H9 (cell line): ENCODE data around the gene CPT1A. TPM values are rescaled to one million over a fixed set of nuclear protein-coding genes. Genes with fewer than 3 reads are reported as not detected.

Experiments used
- DNase-seq: peaks from one replicate; pipeline ENCODE4 v3.0.0-alpha.2; 2017
- H2AFZ ChIP-seq: one replicate; pipeline ENCODE4 v1.6.1; 2013; ENCODE audit warnings: mild to moderate bottlenecking, low read length, control low read depth, moderate library complexity
- H2AK5ac ChIP-seq: 2 replicates; pipeline ENCODE4 v1.6.1; 2013; ENCODE audit warnings: low read length, control low read depth, mixed read lengths; ENCODE audit not compliant: insufficient read length
- H2BK120ac ChIP-seq: one replicate; pipeline ENCODE4 v1.6.1; 2013; ENCODE audit warnings: low read depth, mild to moderate bottlenecking, low read length, control low read depth, inconsistent platforms; ENCODE audit not compliant: poor library complexity, severe bottlenecking
- H2BK12ac ChIP-seq: 2 replicates; pipeline ENCODE4 v1.6.1; 2013; ENCODE audit warnings: low read length, control low read depth, mixed read lengths, low read depth; ENCODE audit not compliant: insufficient read length
- H2BK15ac ChIP-seq: 2 replicates; pipeline ENCODE4 v1.6.1; 2013; ENCODE audit warnings: low read depth, low read length, control low read depth
- H2BK20ac ChIP-seq: one replicate; pipeline ENCODE4 v1.6.1; 2013; ENCODE audit warnings: low read depth, mild to moderate bottlenecking, low read length, control low read depth, inconsistent platforms; ENCODE audit not compliant: poor library complexity, severe bottlenecking
- H2BK5ac ChIP-seq: 2 replicates; pipeline ENCODE4 v1.6.1; 2013; ENCODE audit warnings: low read length, control low read depth, mixed read lengths; ENCODE audit not compliant: insufficient read length
- H3K14ac ChIP-seq: 2 replicates; pipeline ENCODE4 v1.6.1; 2013; ENCODE audit warnings: low read length, control low read depth; ENCODE audit not compliant: insufficient read depth
- H3K18ac ChIP-seq: 2 replicates; pipeline ENCODE4 v1.6.1; 2013; ENCODE audit warnings: low read depth, mild to moderate bottlenecking, mixed read lengths, low read length, control low read depth; ENCODE audit not compliant: insufficient read length
- H3K23ac ChIP-seq: 2 replicates; pipeline ENCODE4 v1.6.1; 2013; ENCODE audit warnings: low read length, control low read depth, mixed read lengths, low read depth; ENCODE audit not compliant: insufficient read length
- H3K23me2 ChIP-seq: 2 replicates; pipeline ENCODE4 v1.6.1; 2013; ENCODE audit warnings: low read depth, mild to moderate bottlenecking, mixed read lengths, low read length, control low read depth; ENCODE audit not compliant: insufficient read length, poor library complexity, severe bottlenecking
- H3K27ac ChIP-seq: 2 replicates; pipeline ENCODE4 v1.5.1; 2013; ENCODE audit warnings: low read length, control low read depth, mixed read lengths, low read depth; ENCODE audit not compliant: insufficient read length
- H3K27me3 ChIP-seq: 2 replicates; pipeline ENCODE4 v1.6.1; 2013; ENCODE audit warnings: low read length, control low read depth, inconsistent platforms; ENCODE audit not compliant: insufficient read depth
- H3K4ac ChIP-seq: 2 replicates; pipeline ENCODE4 v1.6.1; 2013; ENCODE audit warnings: low read depth, mild to moderate bottlenecking, control low read depth, inconsistent platforms, low read length, moderate library complexity
- H3K4me1 ChIP-seq: 2 replicates; pipeline ENCODE4 v1.6.1; 2013; ENCODE audit warnings: low read length, control low read depth, inconsistent platforms; ENCODE audit not compliant: insufficient read depth
- H3K4me2 ChIP-seq: 2 replicates; pipeline ENCODE4 v1.6.1; 2013; ENCODE audit warnings: low read length, control low read depth, mixed read lengths; ENCODE audit not compliant: insufficient read length, insufficient read depth
- H3K56ac ChIP-seq: 2 replicates; pipeline ENCODE4 v1.6.1; 2013; ENCODE audit warnings: low read depth, mild to moderate bottlenecking, mixed read lengths, low read length, control low read depth; ENCODE audit not compliant: insufficient read length
- H3K79me1 ChIP-seq: 2 replicates; pipeline ENCODE4 v1.6.1; 2013; ENCODE audit warnings: low read depth, mild to moderate bottlenecking, moderate library complexity, low read length, control low read depth, inconsistent platforms; ENCODE audit not compliant: insufficient read depth, poor library complexity, severe bottlenecking
- H3K79me2 ChIP-seq: 2 replicates; pipeline ENCODE4 v1.6.1; 2013; ENCODE audit warnings: low read length, control low read depth, inconsistent platforms; ENCODE audit not compliant: insufficient read depth
- H3K9ac ChIP-seq: 2 replicates; pipeline ENCODE4 v1.6.1; 2013; ENCODE audit warnings: low read length, control low read depth, mixed read lengths; ENCODE audit not compliant: insufficient read length; ENCODE audit errors: extremely low read depth
- H3K9me3 ChIP-seq: one replicate; pipeline ENCODE4 v1.6.1; 2013; ENCODE audit warnings: low read depth, low read length, inconsistent platforms; ENCODE audit not compliant: control insufficient read depth
- H3T11ph ChIP-seq: one replicate; pipeline ENCODE4 v1.6.1; 2013; ENCODE audit warnings: mild to moderate bottlenecking, low read length, control low read depth, inconsistent platforms
- H4K20me1 ChIP-seq: one replicate; pipeline ENCODE4 v1.6.1; 2013; ENCODE audit not compliant: control insufficient read depth, insufficient read length, insufficient read depth
- H4K5ac ChIP-seq: 2 replicates; pipeline ENCODE4 v1.6.1; 2013; ENCODE audit warnings: low read depth, mild to moderate bottlenecking, mixed read lengths, low read length, control low read depth; ENCODE audit not compliant: insufficient read length
- H4K8ac ChIP-seq: replicated peaks from 2 replicates; pipeline ENCODE4 v1.6.1; 2013; ENCODE audit warnings: low read length, control low read depth, mixed read lengths, low read depth; ENCODE audit not compliant: insufficient read length
- H4K91ac ChIP-seq: 2 replicates; pipeline ENCODE4 v1.6.1; 2013; ENCODE audit warnings: low read depth, mild to moderate bottlenecking, moderate library complexity, mixed read lengths, low read length, control low read depth; ENCODE audit not compliant: insufficient read length
- H3K27ac Mint-ChIP-seq, 3 experiments: 2 replicates in 2 of 3; 3 replicates in 1 of 3; pipeline ENCODE4 v1.8.0; 2020 to 2021; ENCODE audit warnings: mixed read lengths in 3 of 3, mild to moderate bottlenecking in 1 of 3, moderate library complexity in 1 of 3
- H3K27me3 Mint-ChIP-seq: 2 replicates; pipeline ENCODE4 v1.8.0; 2021; ENCODE audit warnings: low read depth, mild to moderate bottlenecking, moderate library complexity, mixed read lengths
- H3K36me3 Mint-ChIP-seq, 3 experiments: 2 replicates in 2 of 3; 3 replicates in 1 of 3; pipeline ENCODE4 v1.8.0; 2020 to 2021; ENCODE audit warnings: low read depth in 3 of 3, mixed read lengths in 3 of 3; ENCODE audit not compliant: insufficient read depth in 1 of 3
- H3K4me1 Mint-ChIP-seq, 2 experiments: 2 replicates each; pipeline ENCODE4 v1.8.0; 2020; ENCODE audit warnings: mixed read lengths in 2 of 2
- H3K4me3 Mint-ChIP-seq, 2 experiments: 2 replicates in 1 of 2; 3 replicates in 1 of 2; pipeline ENCODE4 v1.8.0; 2020 to 2021; ENCODE audit warnings: mild to moderate bottlenecking in 2 of 2, mixed read lengths in 2 of 2, moderate library complexity in 1 of 2
- H3K9me3 Mint-ChIP-seq, 2 experiments: 2 replicates in 1 of 2; 3 replicates in 1 of 2; pipeline ENCODE4 v1.8.0; 2020; ENCODE audit warnings: mild to moderate bottlenecking in 2 of 2, mixed read lengths in 2 of 2, moderate library complexity in 1 of 2
- CTCF ChIP-seq: fragments of 200-600 bp; sonication (generic); conservative IDR thresholded peaks from 3 replicates; pipeline ENCODE4 v1.8.0; 2021; ENCODE audit warnings: antibody characterized with exemption, mild to moderate bottlenecking
- WGBS: extraction: QIAGEN DNeasy Blood & Tissue Kit; methylation state at CpG from one replicate; pipeline ENCODE4 v1.1.7; 2013; ENCODE audit warnings: missing lambda C conversion rate, low lambda C conversion rate, mixed read lengths; ENCODE audit not compliant: insufficient read length; ENCODE audit errors: extremely low coverage; 5-methylcytosine and 5-hydroxymethylcytosine counted together
- total RNA-seq: library from RNA; stranded (reverse); gene quantifications from 2 replicates; pipeline ENCODE4 v1.2.1, GENCODE V29; 2021

The CPT1A gene
- total RNA-seq, 1 experiment from 2014 or later, result 7.5 TPM

GRCh38 chr11:68870470-68870869 lies 28.8 kb upstream of the CPT1A start:
- TF ChIP-seq CTCF, result no peak
- Histone ChIP-seq H2BK20ac (no peak overlapping the region), H3K23me2 (no peaks in the 10 kb centered on the region), H3K9me3 (no peaks in the 10 kb centered on the region), H2AFZ (no peak overlapping the region), H2BK15ac (no peak overlapping the region), H3K4me2 (peak overlapping the region; percentile 53), H3K14ac (no peak overlapping the region), H2BK5ac (no peak overlapping the region), H3K27me3 (no peaks in the 10 kb centered on the region), H3K23ac (no peak overlapping the region), H4K8ac (no peak overlapping the region), H3K79me1 (no peaks in the 10 kb centered on the region), H4K5ac (no peak overlapping the region), H3K27ac (no peak overlapping the region), H3K79me2 (no peaks in the 10 kb centered on the region), H3K18ac (no peak overlapping the region), H3K4ac (no peak overlapping the region), H3T11ph (no peak overlapping the region), H3K4me1 (no peaks in the 10 kb centered on the region; the same call in 1 of the 2 replicates), H3K9ac (no peak overlapping the region), H4K20me1 (no peaks in the 10 kb centered on the region), H2AK5ac (no peak overlapping the region), H2BK120ac (no peak overlapping the region), H3K56ac (no peak overlapping the region), H2BK12ac (no peak overlapping the region), H4K91ac (no peak overlapping the region)
- no CpG with 5 or more reads among the region's 9 CpGs for WGBS
- DNase-seq, result no peak
- no peaks in the 10 kb centered on the region for H3K36me3 Mint-ChIP-seq
- peaks cover 12% of the 10 kb centered on the region for H3K27me3 Mint-ChIP-seq
- peaks cover 28 to 41% of the 10 kb centered on the region in 2 experiments for H3K4me1 Mint-ChIP-seq
- peak overlapping the region; percentile 38 to 58; a peak in 3 of 5 replicates for H3K4me3 Mint-ChIP-seq
- peak overlapping the region in 1 of 3 experiments; percentile 74; a peak in 2 of 7 replicates for H3K27ac Mint-ChIP-seq
- H3K9me3 Mint-ChIP-seq, result no peaks in the 10 kb centered on the region
